Right ventricle myocardium superior (tissue), 1 donor: ENCODE results near the gene PARD3. TPM values are rescaled to one million over a fixed set of nuclear protein-coding genes. Genes with fewer than 3 reads are reported as not detected.
A peak's percentile ranks its signal among the peaks of the same experiment; 100 is the strongest.
"Not testable (repeated sequence)": the region's sequence is repeated elsewhere in the genome, so short reads cannot be mapped to it uniquely, and the experiment has no call there.

Source experiments
- ATAC-seq: fragments of 200-7000 bp; cut with Tn5 transposase; one replicate; pipeline ENCODE4 v1.9.1; 2020; ENCODE audit warnings: mild to moderate bottlenecking; ENCODE audit not compliant: poor library complexity
- DNase-seq: peaks from one replicate; pipeline ENCODE4 v3.0.0-alpha.2; 2020
- intact Hi-C: fragments of 100-400 bp; cut with DNase I; formaldehyde crosslinking; loops from one replicate; pipeline ENCODE4 v1.11.2; 2022
- total RNA-seq: library from RNA; stranded (reverse); fragmentation: NEBNext Ultra II Directional; extraction: Animal tissue kit (Norgen Biotek cat#: 25700); gene quantifications from one replicate; pipeline ENCODE4 v1.2.1, GENCODE V29; 2021
- donor health status: DM: no; HTN: yes; CAD: no; lungs with severe emphysema.

PARD3 gene
- total RNA-seq, 1 donor from 2014 or later = 33.5 TPM

GRCh38 chr10:34808801-34809745, 6.0 kb downstream of the PARD3 start:
- intact Hi-C loops = no loop called here
- DNase-seq (peak; percentile 56), ATAC-seq (peak; percentile 40)

GRCh38 chr10:34808336-34808735, 6.8 kb downstream of the PARD3 start:
- ATAC-seq = no peak
- DNase-seq = no peak
- intact Hi-C loops = no loop called here

- intact Hi-C loops = no loop called here
- no peak for ATAC-seq
- no peak for DNase-seq
These were observed 10.8 kb downstream of the PARD3 start for GRCh38 chr10:34804306-34804705.

GRCh38 chr10:34802692-34803091, 12.4 kb downstream of the PARD3 start:
- intact Hi-C loops = no loop called here
- ATAC-seq (no peak), DNase-seq (no peak)

- peak; percentile 51 for DNase-seq
- intact Hi-C loops = no loop called here
- ATAC-seq = peak; percentile 67
These were observed 13.9 kb downstream of the PARD3 start for GRCh38 chr10:34801097-34801733.

GRCh38 chr10:34800624-34801023, 14.5 kb downstream of the PARD3 start:
- intact Hi-C loops = no loop called here
- ATAC-seq = no peak

GRCh38 chr10:34798654-34799053, 16.4 kb downstream of the PARD3 start:
- ATAC-seq (no peak), DNase-seq (no peak)
- intact Hi-C loops = no loop called here

More at GRCh38 chr10:34800624-34801023, 14.5 kb downstream of the PARD3 start:
- DNase-seq = no peak

- no peak for ATAC-seq
- no peak for DNase-seq
- intact Hi-C loops = no loop called here
These were observed 17.9 kb downstream of the PARD3 start for GRCh38 chr10:34797155-34797554.

GRCh38 chr10:34796133-34796532, 19.0 kb downstream of the PARD3 start:
- ATAC-seq = no peak
- no peak for DNase-seq
- intact Hi-C loops = no loop called here

- DNase-seq (no peak), ATAC-seq (no peak)
- intact Hi-C loops = no loop called here
These were observed 19.8 kb downstream of the PARD3 start for GRCh38 chr10:34795334-34795733.

- intact Hi-C loops = no loop called here
- DNase-seq (no peak), ATAC-seq (no peak)
These were observed 20.3 kb downstream of the PARD3 start for GRCh38 chr10:34794835-34795234.

GRCh38 chr10:34793581-34793980, 21.5 kb downstream of the PARD3 start:
- intact Hi-C loops, DNase-seq, ATAC-seq: not testable (repeated sequence)

GRCh38 chr10:34792881-34793280, 22.2 kb downstream of the PARD3 start:
- intact Hi-C loops = no loop called here
- ATAC-seq = peak; percentile 7
- DNase-seq = no peak

GRCh38 chr10:34791947-34792346, 23.1 kb downstream of the PARD3 start:
- no peak for DNase-seq
- intact Hi-C loops = no loop called here
- ATAC-seq = no peak

- intact Hi-C loops = no loop called here
- no peak for DNase-seq
These were observed 23.9 kb downstream of the PARD3 start for GRCh38 chr10:34791228-34791627.

GRCh38 chr10:34789966-34790506, 25.1 kb downstream of the PARD3 start:
- ATAC-seq = no peak
- DNase-seq = no peak
- intact Hi-C loops = no loop called here

More at GRCh38 chr10:34791228-34791627, 23.9 kb downstream of the PARD3 start:
- no peak for ATAC-seq

GRCh38 chr10:34786464-34786863, 28.6 kb downstream of the PARD3 start:
- intact Hi-C loops = no loop called here
- no peak for ATAC-seq
- no peak for DNase-seq

- ATAC-seq (peak; percentile 39), DNase-seq (no peak)
- intact Hi-C loops = no loop called here
These were observed 33.4 kb downstream of the PARD3 start for GRCh38 chr10:34781711-34782110.

- intact Hi-C loops = no loop called here
- DNase-seq = peak; percentile 65
- peak; percentile 64 for ATAC-seq
These were observed 34.2 kb downstream of the PARD3 start for GRCh38 chr10:34780818-34781380.
